GM12874 (cell line): ENCODE measurements around the gene SEMA3A.

Experiments
- TF ChIP-seq, protein P1 (sequence below): IDR thresholded peaks from 2 replicates; pipeline ENCODE4 v1.5.1; 2011; ENCODE audit warnings: low read depth, mild to moderate bottlenecking, control low read depth, low read length, moderate library complexity; ENCODE audit not compliant: insufficient read depth

Gene SEMA3A

DNA sequence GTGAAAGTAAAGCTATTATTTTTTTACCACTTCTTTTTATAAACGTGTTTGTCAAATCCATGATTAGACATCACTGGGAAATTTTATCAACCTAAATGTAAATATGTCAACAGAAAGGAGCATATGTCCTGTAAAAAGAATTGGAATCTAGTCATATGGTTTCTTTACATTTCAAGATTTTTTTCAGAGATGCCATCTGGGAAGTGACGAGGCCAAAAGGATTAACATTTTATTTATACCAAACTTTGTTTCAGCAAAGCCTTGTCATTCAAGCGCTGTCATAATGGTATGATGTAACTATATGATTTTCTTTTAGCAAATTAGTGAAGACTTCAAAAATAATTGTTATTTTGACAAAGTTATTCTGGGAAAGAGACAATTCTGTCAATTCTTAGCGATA, 117.3 kb downstream of the SEMA3A start:
- TF ChIP-seq, protein P1, sequence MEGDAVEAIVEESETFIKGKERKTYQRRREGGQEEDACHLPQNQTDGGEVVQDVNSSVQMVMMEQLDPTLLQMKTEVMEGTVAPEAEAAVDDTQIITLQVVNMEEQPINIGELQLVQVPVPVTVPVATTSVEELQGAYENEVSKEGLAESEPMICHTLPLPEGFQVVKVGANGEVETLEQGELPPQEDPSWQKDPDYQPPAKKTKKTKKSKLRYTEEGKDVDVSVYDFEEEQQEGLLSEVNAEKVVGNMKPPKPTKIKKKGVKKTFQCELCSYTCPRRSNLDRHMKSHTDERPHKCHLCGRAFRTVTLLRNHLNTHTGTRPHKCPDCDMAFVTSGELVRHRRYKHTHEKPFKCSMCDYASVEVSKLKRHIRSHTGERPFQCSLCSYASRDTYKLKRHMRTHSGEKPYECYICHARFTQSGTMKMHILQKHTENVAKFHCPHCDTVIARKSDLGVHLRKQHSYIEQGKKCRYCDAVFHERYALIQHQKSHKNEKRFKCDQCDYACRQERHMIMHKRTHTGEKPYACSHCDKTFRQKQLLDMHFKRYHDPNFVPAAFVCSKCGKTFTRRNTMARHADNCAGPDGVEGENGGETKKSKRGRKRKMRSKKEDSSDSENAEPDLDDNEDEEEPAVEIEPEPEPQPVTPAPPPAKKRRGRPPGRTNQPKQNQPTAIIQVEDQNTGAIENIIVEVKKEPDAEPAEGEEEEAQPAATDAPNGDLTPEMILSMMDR = no peak

DNA sequence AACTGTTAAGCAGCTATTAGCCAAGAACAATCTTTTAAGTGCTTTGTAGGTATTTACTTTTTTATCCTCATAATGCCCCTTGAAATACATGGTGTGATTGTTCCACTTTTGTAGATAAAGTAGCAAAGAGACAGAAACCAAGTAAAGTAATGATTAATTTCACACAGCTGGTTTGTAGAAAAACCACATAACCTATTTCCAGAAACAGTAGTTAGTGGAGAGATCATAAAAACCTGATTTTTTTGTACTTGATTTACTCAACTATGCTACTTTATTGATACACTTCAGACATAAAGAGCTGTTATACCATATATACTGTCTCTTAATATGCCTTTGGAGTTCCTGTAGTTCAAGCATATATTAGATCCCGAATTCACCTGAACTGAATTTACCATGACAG, 118.4 kb downstream of the SEMA3A start:
- TF ChIP-seq, protein P1 = no peak

DNA sequence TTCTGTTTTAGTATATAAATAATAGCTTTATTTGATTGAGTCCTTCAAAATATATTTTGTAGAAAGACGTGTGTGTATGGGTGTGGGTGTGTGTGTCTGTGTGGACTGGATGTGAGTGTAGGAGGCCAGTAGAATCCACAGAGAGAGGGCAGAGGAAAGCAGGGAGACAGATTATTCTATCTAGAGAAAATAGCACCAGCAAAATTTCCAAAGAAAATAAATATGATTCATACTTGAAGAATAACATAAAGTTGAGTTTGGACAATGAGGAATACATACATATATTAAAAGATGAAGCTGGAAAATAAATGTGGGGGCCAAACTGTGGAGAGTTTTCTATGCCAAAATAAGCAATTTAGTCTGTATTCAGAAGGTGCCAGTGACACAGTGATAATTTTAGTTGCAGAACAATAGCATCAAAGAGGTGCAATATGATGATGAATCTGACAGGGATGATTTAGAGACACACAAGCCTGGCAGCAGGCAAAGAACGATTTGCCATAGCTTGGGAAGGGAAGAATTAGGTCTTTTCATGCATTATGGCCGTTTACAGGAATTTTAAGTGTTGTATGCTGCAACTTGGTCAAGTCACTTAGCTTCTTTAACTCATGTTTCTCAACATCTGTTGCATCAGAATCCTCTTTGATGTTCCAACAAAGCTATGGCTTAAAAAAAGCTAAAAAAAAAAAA, 121.3 kb downstream of the SEMA3A start:
- TF ChIP-seq, protein P1 = no peak

DNA sequence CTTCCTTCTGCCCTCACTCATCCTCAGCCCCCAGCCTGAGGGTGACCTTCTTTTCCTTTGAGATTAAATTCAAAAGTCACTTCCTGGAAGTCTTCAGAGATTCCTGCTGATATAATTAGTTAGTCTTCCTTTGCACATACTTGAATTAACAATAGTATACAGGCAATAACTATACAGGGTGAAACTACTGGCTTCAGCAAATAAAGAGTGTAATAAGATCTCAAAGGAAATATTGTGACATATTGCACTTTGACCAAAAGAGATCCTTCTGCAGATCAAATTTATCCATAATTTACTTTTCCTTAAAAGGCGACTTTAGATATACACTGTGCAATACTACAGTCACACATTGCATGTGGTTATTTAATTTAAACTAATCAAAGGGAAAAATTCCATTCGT, 123.8 kb downstream of the SEMA3A start:
- TF ChIP-seq, protein P1 = no peak

DNA sequence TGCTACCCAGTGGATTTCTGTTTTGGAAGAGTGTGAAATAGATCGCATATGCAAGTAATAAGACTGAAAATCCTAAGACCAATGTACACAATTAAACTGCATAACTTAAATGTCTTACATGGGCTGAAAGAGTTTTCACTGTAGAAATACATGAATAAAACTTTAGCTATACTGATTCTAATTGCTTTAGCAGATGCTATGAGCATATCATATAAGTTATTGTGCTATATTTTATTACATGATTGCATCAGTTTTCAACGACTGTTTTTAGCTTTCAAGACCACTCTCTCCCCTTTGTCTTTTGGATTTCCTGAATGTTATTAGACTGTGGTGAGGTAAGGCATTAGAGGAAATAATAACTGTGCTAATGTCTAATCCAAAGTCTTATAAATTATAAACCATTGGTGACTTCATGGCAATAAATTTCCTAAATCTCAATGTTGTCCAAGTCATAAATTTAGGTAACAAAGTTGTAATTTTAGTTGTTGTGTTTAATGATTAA, 124.5 kb downstream of the SEMA3A start:
- TF ChIP-seq, protein P1 = no peak

DNA sequence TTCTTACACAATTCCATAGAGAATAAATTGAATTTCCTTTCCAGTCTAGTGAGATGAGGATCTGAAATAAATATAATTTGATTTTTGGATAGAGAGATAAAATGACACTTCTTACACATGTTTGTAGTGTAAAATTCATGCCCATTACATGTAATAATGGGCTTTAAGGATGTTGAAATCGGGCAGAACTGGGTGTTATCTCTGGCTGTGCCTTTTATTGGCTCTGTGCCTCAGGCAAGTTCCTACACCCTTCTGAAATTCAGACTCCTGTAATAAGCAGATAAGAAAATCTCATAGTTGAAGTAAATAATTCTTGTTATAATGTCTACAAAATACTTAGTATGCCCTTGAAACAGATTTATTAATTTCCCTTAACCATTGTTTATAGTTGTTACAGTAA, 125.6 kb downstream of the SEMA3A start:
- TF ChIP-seq, protein P1 = no peak

DNA sequence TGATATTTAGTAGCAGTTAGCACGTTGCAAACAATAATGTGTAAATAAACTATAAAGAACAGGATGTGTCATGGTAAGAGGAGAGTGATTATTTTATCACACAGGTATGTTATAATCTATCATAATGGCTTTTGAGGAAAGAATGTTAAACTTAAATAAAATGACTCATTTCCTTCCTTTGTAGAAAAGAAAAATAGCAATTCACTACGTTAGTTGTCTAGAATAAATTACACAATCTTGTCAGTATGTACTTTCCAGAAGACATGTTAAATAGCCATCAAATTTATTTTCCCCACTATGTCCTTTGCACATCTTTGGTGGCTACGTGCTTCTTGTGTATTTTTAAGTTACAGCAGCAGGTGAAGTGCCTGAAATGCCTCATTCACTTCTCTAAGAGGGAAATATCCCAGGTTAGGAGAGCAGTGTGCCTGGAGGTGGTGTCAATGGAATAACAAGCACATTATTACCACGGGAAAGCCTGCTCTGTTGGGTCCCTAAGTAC, 133.8 kb downstream of the SEMA3A start:
- TF ChIP-seq, protein P1 = no peak
